GM19455 (cell line): ENCODE data around the gene LGI1.

Experiments
- ATAC-seq: cut with Tn5 transposase; IDR thresholded peaks from one replicate; pipeline ENCODE4 v1.9.1; 2021; ENCODE audit not compliant: unreplicated experiment

The LGI1 gene

DNA sequence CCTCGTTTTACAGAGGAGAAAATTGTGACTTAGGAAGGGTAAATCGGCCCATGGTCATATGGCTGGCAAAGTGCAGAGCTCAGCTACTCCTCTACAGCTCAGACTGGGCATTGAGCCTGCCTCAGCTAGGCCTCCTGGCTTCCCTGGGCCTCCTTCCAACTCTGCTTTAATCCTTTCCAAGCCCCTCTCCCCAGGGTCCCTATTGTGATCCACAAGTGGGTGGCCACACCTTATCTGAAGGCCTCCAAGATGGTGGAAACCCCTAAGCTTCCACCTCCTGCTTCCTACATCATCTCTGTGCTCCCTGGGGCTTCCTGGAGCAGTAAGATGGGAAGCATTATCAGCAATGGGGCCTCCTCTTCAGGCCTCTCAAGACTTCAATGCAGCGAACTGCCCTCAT, 3.0 kb upstream of the LGI1 start:
- no peak for ATAC-seq

- no peak for ATAC-seq
Observed at GRCh38 chr10:93755443-93756116, 2.2 kb upstream of the LGI1 start.

DNA sequence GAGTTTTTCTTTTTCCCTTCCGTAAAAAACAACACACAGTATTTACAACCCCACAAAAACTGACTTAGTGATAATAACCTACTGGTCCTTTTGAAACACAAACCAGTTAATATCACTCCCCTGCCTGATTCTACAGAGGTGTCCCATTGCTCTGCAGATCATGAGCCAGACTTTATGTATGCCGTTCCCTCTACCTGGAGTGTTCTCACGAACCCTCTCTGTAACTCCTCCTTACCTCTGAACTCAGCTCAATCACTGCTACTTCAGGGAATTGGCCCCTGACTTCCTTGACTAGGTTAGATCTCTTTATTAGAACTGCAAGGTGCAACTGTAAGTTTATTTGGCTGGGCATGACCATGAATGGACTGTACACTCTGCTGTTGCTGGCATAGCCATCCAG, 1.6 kb upstream of the LGI1 start:
- no peak for ATAC-seq

- ATAC-seq = no peak
Observed at GRCh38 chr10:93757136-93757535, 600 bp upstream of the LGI1 start.

DNA sequence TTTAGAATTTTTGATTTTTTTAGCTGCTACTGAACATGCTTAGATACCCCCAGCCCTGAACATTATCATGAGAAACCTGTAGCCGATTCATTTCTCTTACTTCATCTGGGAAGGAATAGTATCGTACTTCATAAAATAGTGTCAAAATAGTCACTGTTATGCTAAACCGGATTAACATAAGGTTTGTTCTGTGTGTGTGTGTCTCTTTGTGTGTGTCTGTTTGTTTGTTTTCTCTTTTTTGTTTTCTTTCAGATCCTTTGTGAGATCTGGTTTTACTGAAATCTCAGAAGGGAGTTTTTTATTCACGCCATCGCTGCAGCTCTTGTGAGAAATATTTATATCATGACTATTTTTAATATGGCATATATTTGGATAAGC, 761 bp downstream of the LGI1 start:
- ATAC-seq = no peak

GRCh38 chr10:93758891-93759410, 1.2 kb downstream of the LGI1 start:
- ATAC-seq = no peak

- no peak for ATAC-seq
Observed at GRCh38 chr10:93760490-93760889, 2.8 kb downstream of the LGI1 start.

DNA sequence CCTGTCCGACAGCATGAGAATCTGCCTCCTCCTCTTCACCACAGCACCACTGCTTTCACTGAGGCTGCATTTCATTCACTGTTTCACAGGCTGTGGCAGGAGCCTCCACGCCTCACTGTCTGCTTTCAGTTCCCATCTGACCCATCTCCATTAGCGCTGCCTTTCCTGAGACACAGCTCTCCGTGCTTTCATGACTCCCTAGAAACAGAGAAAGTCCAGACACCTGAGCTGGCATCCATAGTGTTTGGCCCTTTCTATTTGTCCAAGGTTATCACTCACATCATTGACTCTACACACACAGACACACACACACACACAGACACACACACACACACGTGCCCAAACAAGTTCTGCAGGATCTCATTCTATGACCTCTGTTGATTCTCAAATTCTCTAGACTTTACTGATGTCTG, 5.2 kb downstream of the LGI1 start:
- peak; percentile 79 for ATAC-seq

DNA sequence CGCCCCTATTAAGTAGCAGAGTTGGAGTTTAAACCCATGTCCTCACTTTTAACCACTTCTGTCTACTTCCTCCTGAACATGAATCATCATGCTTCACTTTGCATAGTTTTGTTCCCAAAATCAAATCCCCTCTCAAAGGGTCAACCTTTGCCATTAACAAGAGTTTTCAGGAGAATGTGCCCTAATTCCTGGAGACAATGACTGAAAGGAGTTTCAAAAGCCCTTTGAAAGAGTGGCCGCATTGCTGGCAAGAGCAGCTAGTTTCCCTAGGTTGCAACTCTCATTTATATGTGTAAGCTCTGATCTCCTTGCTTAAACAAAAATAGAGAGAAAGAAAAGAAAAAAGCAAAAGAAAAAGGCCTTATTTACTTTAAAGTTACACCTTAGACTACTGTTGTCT, 9.2 kb downstream of the LGI1 start:
- no peak for ATAC-seq

- no peak for ATAC-seq
Observed at GRCh38 chr10:93767724-93768399, 10.1 kb downstream of the LGI1 start.

- no peak for ATAC-seq
Observed at GRCh38 chr10:93768892-93769291, 11.2 kb downstream of the LGI1 start.

- no peak for ATAC-seq
Observed at GRCh38 chr10:93771354-93771753, 13.6 kb downstream of the LGI1 start.

DNA sequence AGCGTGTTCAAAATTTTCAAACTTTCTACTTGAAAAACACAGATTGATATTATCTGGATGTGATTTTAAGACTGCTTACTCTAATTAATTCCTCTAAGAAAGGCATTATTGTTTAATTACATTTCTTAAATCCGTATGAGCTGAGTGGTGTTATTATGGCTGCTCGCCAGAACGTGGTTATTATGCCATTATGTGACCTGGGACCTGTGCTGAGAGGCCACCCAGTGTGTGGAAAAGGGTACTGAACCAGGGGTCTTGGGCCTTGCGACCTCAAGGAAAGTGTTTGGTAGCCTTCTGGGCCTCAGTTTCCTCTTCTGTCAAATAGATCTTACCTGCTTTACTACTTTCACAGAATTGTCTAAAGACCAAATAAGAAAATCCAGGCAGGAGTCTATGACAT, 15.4 kb downstream of the LGI1 start:
- no peak for ATAC-seq

- ATAC-seq = no peak
Observed at GRCh38 chr10:93773705-93774104, 16.0 kb downstream of the LGI1 start.

GRCh38 chr10:93775356-93775755, 17.6 kb downstream of the LGI1 start:
- no peak for ATAC-seq

GRCh38 chr10:93777092-93777491, 19.4 kb downstream of the LGI1 start:
- ATAC-seq = no peak

DNA sequence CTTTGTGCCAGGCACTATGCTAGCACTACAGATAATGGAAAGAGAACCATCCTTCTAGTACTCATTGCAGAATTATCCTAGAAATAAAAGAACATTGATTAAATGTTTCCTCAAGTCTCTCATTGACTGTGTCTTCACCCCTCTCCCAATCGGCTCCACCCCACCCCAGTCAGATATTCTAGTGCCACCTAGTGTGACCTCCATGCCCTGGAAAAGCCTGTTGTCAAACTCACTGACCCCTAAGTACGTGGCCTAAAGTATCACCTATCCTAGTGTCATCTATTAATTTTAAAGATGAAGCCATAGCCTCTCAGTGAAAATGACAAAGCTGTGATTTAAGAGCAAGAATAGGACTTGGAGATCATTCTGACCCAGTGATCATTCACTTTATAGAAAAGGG, 26.3 kb downstream of the LGI1 start:
- ATAC-seq = no peak

DNA sequence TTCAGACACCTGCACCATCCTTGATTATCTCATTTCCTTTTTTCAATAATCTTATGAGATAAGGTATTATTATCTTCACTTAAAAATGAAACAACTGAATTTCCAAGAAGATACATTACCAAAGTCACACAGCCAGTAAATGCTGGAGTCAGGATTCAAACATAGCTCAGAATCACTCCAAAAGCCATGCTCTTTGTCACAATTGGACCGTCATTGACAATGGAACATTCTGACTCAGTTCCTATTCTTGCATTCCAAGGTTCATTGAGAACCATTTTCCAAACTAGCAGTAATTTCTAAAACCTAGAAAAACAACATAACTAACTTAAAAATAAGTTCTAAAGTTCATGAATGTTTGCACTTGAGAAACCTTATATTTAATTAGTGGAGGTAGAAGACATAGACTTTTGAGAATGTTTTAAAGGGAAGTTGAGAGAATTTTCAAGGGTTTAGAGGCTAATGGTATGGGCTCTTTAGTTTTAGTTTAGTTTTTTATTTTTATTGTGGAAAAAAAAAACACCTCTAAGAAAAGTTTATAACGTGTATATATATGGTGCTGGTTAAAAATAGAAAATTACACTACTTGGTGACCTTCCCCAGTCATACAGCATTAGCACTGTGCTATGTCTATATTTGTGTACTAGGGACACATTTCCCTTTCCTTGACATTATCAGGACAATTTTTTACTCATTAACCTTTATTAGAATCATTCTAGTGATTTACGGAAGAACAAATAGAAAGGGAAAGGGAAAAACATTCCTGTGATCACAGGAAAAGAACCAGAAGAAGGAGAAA, 30.9 kb downstream of the LGI1 start:
- ATAC-seq = no peak

DNA sequence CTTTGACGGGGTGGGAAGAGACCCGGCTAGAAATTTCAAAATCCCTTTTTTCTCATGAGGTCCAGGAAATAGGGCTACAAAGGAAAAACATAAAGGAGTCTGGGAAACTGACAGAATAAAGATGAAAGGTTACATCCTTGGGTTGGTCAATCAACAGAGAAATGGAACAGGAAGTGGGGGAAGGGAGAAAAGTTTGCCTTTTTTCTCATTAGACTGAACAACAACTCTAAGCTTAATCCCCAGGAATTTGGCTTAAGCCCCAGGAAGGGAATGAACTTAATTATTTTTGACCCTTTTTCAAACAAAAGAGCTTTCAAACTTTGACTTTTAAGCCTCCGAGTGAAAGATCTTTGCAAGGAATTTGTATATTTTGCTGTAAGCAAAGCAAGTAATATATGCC, 32.7 kb downstream of the LGI1 start:
- ATAC-seq = no peak

DNA sequence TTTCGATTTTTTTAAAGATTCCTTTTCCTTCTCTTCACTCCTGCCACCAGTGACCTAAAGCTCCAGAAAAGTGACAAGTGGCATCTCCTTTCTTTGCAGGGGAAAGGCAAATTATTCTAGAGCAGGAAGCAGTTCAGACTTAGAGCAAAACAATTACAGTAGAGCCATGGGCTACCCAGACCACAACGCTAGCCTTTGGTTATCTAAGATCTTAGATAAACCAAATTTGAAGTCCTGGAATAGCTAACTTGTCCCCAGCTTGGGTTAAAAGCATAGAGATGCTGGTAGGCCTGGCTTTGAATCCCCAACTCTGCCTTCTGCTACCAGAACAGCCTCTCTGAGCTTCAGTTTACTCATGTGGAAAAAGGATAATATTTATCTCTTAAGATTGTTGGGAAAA, 38.4 kb downstream of the LGI1 start:
- ATAC-seq = no peak

- no peak for ATAC-seq
Observed at GRCh38 chr10:93797825-93798224, 40.1 kb downstream of the LGI1 start.

- no peak for ATAC-seq
Observed at GRCh38 chr10:93799155-93799708, 41.5 kb downstream of the LGI1 start.
